Frontal cortex (tissue), 4 donors: ENCODE measurements around the gene HTR6. TPM values are rescaled to one million over a fixed set of nuclear protein-coding genes. Genes with fewer than 3 reads are reported as not detected.

Experiments
- DNase-seq, 2 donors: peaks; one replicate each; pipeline ENCODE4 v3.0.0; 2012; ENCODE audit warnings: low spot score in 2 of 2
- FAIRE-seq: peaks from 2 replicates; lab custom pipeline; 2012; peaks lifted over from hg19 to GRCh38; lab: Jason Lieb, UNC
- total RNA-seq: library from RNA; depleted of rRNA; stranded (reverse); fragments of >200 nt; gene quantifications from one replicate; pipeline ENCODE4 v1.2.3, GENCODE V29; 2014
- donor health status: control.
- donor health status: control.
- donor health status: control.

HTR6 gene
- total RNA-seq, 1 donor from 2014 or later, result 0.41 TPM

- FAIRE-seq (no peak), DNase-seq (no peak)
These were observed 44.7 kb downstream of the HTR6 start for GRCh38 chr1:19709260-19709793.

DNA sequence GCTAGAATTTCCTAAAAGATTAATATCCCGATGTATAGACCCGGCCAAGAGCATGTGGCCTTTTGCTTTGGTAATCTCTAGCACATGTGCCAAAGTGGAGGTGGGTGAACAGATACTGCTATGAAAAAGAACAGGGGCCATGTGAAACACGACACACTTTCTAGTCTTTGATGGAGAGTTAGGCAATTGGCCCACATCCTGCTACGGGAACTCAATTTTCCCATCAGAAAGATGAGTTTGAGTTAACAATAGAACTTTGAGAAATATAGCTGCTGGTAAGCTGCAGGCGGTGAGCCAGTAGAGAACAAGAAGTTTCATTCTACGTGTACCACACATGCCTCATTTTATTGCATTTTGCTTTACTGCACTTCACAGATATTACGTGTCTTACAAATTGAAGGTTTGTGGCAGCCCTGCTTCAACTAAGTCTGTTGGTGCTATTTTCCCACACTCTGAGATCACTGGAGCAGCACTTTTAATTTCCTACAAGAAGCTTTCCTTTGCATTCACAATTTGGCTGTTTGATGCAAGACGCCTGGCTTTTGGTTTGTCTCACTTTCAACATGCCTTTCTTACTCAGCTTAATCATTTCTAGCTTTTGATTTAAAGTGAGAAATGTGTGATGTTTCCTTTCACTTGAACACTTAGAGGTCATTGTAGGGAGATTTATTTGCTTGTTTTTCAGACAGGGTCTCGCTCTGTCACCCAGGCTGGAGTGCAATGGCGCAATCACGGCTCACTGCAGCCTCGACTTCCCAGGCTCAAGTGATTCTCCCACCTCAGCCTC, 46.3 kb downstream of the HTR6 start:
- DNase-seq (no peak), FAIRE-seq (no peak)

DNA sequence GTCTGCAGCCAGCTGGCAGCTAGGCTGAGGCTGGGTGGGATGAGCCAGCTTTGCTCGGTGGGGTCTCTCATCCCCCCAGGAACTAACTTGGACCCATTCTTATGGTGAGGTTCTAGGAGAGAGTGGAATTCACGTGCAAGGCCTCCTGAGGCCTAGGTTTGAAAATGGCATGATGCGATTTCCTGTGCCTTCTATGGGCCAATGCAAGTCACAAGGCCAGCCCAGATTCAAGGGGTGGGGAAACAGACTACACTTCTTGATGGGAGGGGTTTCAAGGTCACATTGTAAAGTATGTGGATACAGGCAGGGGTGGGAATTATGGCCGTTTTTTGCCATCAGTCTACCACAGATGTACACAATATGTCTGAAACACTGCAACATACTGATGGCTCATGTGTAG, 48.3 kb downstream of the HTR6 start:
- no peak for FAIRE-seq
- DNase-seq, result no peak

DNA sequence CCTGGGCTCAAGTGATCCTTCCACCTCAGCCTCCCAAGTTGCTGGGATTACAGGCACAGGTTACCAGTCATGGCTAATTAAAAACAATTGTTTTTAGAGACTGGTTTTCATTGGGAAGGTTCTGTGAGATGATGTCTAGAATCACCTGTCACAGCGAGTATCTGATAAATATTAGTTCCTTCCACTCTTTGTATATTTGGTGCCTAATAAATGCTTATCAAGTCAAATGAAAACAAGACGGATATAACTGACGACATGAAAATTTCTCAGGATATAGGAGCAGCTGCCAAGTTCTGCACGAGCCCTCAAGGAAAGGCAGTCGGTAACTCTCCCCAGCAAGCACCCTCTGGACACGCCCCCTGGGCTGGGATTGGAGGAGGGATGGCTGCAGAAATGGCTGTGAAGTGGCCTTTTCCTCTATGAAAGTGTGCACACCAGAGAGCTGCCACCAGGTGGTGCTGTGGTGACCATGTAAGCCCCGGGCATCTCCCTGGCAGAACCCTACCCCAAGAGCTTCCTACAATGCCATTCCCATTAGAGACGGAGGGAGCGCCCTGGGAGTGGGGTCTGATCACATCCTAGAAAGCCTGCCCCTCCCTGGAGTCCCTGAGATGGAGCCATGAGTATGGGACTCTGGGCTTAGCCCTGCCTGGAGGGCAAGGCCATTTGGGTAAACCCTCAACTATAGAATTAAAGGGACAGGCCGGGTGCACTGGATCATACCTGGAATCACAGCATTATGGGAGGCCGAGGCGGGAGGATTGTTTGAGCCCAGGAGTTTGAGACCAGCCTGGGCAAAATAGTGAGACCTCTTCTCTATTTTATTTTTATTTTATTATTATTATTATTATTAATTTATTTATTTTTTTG, 50.9 kb downstream of the HTR6 start:
- DNase-seq (peak in 1 of 2 donors; percentile 76), FAIRE-seq (no peak)

DNA sequence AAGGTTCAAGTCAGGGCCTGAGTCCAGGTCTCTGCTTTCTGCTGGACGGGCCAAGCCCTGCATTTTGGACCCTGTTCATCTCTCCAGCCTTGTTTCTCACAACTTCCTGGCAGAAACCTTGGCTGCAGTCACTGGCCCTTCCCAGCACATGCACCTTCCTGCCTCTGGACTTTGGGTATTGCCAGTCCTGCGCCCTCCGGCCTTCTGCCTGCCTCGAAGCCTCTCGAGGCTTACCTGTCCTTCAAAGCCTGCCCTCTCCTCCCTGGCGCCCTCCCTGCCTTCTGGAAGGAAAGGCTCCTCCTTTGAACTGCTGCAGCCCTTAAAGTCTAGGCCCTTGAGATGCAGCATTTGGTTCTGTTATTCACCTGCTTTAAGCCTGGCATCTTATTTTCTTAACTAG, 52.8 kb downstream of the HTR6 start:
- no peak for FAIRE-seq
- no peak for DNase-seq

GRCh38 chr1:19720174-19720573, 55.5 kb downstream of the HTR6 start:
- FAIRE-seq (no peak), DNase-seq (no peak)

- DNase-seq (no peak), FAIRE-seq (no peak)
These were observed 56.3 kb downstream of the HTR6 start for GRCh38 chr1:19720973-19721372.

- DNase-seq (no peak), FAIRE-seq (no peak)
These were observed 59.2 kb downstream of the HTR6 start for GRCh38 chr1:19723874-19724273.

DNA sequence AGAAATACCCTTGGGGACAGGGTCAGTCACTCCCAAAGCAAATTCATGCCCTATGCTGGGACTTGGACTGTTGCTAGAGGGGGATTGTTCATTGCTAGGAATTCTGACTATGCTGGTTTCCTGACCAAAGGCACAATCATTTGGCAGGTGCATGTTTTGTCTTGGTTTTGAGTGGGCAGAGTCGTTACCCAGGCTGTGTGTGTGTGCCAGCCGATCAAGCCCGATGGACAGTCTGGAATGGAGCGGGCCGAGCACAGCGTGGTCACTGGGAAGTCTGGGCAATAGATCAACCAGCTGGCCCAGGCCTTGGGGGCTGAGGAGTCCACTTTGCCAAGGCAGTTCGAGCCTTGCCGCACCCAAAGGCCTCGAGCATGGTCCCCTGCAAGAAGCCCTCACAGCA, 60.9 kb downstream of the HTR6 start:
- FAIRE-seq (no peak), DNase-seq (no peak)

DNA sequence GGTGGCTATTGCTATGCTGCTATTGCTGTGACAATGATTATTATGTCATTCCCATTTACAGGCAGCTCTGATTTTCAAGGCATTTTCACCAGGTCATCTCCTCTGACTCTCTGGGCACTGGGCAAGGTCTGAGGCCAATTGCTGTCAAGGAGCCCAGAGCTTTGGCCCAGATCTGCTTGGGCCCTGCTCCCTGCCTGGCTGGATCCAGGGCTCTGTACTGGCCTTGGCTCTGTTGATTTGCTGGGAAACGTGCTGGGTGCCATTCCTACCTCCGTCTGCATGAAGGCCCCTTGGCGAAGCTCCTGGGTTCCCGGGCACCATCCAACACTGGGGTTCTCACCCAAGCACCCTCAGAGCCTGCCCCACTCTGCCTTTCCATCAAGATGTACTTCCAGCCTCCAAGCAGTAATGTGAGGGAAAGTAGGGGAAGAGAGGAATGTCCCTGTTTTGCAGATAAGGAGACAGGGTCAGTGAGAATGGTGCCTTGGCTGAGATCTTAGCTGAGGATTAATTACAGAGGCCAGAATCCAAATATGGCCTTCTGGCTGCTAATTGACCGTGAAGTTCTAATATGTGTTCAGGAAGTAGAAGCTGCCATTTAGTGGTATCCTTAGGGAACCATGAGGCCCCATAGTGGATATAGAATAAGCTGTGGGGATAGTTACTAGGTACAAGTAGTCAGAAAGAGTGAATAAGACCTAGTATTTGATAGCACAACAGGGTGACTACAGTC, 63.9 kb downstream of the HTR6 start:
- DNase-seq (no peak), FAIRE-seq (no peak)

- no peak for FAIRE-seq
- no peak for DNase-seq
These were observed 65.6 kb downstream of the HTR6 start for GRCh38 chr1:19730232-19730631.

Other genes with a start within 250 kb of the HTR6 start
- gene CAPZB, start 179.3 kb upstream of the HTR6 start, total RNA-seq, result 47.7 TPM
- 33.0 TPM for gene NBL1, start 20.6 kb upstream of the HTR6 start, total RNA-seq
- 0.82 TPM for gene TMCO4, start 135.0 kb downstream of the HTR6 start, total RNA-seq
- not detected for gene RNF186, start 150.4 kb downstream of the HTR6 start, total RNA-seq
- 9.8 TPM for gene OTUD3, start 217.5 kb downstream of the HTR6 start, total RNA-seq